A549 (cell line): ENCODE data around the gene PITPNC1.

Source experiments
- EP300 ChIP-seq, 2 experiments: fragments of >200 bp; sonication (Bioruptor Twin); formaldehyde crosslinking; IDR thresholded peaks; 2 replicates in 1 of 2; 3 replicates in 1 of 2; pipeline ENCODE4 v1.6.1; 2016 to 2017
- HOXA7 ChIP-seq: fragments of 250-450 bp; sonication (Bioruptor Pico); IDR thresholded peaks from 2 replicates; pipeline ENCODE4 v1.5.0; 2020; ENCODE audit warnings: mild to moderate bottlenecking, moderate library complexity
- JUNB ChIP-seq: fragments of >200 bp; sonication (Bioruptor Twin); formaldehyde crosslinking; IDR thresholded peaks from 2 replicates; pipeline ENCODE4 v1.6.1; 2016
- KDM1A ChIP-seq: fragments of 200-600 bp; sonication (generic); IDR thresholded peaks from 2 replicates; pipeline ENCODE4 v1.6.1; 2016; ENCODE audit warnings: low read depth, mild to moderate bottlenecking
- KDM5A ChIP-seq: fragments of 200-600 bp; sonication (generic); IDR thresholded peaks from 2 replicates; pipeline ENCODE4 v1.6.1; 2016; ENCODE audit warnings: antibody characterized with exemption, mild to moderate bottlenecking
- MYC ChIP-seq: IDR thresholded peaks from 2 replicates; pipeline ENCODE4 v1.6.1; 2012; ENCODE audit warnings: mild to moderate bottlenecking, inconsistent platforms, low read length, improper control_type of control experiment, borderline replicate concordance
- POLR2A ChIP-seq: IDR thresholded peaks from 2 replicates; pipeline ENCODE4 v1.6.1; 2012; ENCODE audit warnings: mild to moderate bottlenecking, low read length
- RAD21 ChIP-seq, 2 experiments: fragments of >200 bp in 1 of 2; sonication (Bioruptor Twin) in 1 of 2; formaldehyde crosslinking in 1 of 2; IDR thresholded peaks in 1 of 2; conservative IDR thresholded peaks in 1 of 2; 2 replicates in 1 of 2; 3 replicates in 1 of 2; pipeline ENCODE4 v1.6.1; 2012 to 2018; ENCODE audit warnings: inconsistent platforms in 1 of 2
- RCOR1 ChIP-seq: fragments of 150-350 bp; IDR thresholded peaks from 2 replicates; pipeline ENCODE4 v1.6.1; 2014; ENCODE audit warnings: antibody characterized with exemption, low read length, low read depth
- SMC3 ChIP-seq: fragments of >200 bp; sonication (Bioruptor Twin); formaldehyde crosslinking; IDR thresholded peaks from 3 replicates; pipeline ENCODE4 v1.6.1; 2018; ENCODE audit warnings: inconsistent platforms
- SREBF2 ChIP-seq: fragments of 450-650 bp; IDR thresholded peaks from 2 replicates; pipeline ENCODE4 v1.6.1; 2014; ENCODE audit warnings: mild to moderate bottlenecking, moderate library complexity
- ZFP36 ChIP-seq: fragments of 450-650 bp; IDR thresholded peaks from 2 replicates; pipeline ENCODE4 v1.6.1; 2014; ENCODE audit warnings: borderline replicate concordance; ENCODE audit not compliant: partially characterized antibody
- TF ChIP-seq, protein P1 (sequence below): fragments of >200 bp; sonication (Bioruptor Twin); formaldehyde crosslinking; IDR thresholded peaks from 3 replicates; pipeline ENCODE4 v1.5.1; 2016
- TF ChIP-seq, protein P2 (sequence below): fragments of 150-350 bp; IDR thresholded peaks from 2 replicates; pipeline ENCODE4 v1.6.1; 2014; ENCODE audit warnings: low read depth, mild to moderate bottlenecking, low read length

DNA sequence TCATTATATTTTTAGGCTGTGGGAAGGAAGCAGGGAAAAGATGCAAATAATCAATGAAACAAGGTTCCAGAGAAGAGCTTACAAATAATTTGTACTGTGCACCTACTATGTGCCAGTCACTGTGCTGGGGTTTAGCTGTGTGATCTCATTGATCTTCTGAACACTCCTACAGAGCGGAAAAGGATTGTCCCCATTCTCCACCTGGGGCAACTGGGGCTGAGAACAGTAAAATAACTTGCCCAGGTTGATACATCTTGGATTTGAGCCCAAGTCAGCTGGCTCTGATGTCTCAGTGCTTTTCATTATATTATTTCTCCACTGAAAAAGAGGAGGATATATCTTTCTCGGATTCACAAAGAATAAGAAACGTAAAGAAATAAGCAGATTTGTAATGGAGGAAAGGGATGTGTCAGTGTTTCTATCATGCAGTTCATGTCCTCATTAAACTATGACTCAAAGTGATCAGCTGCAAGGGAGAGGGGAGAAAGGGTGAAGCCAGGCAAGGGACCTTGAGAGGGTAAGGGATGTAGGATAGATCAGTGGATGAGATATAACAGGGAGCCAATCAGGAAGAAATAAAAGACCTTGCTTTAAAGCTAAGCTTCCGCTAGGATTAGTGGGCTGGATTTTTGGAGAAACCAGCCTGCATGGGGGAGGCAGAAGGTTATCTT lies 197.0 kb downstream of the PITPNC1 start:
- TF ChIP-seq KDM1A (no peak), MYC (no peak), POLR2A (no peak), KDM5A (no peak), EP300 (IDR thresholded peaks at IDR 0.05) (no peak), JUNB (no peak), SMC3 (no peak), RAD21 (conservative IDR thresholded peaks at IDR 0.05 in 1 of 2, IDR thresholded peaks at IDR 0.05 in 1 of 2) (no peak), RCOR1 (no peak), HOXA7 (CRISPR knock-in tag) (no peak), ZFP36 (no peak), SREBF2 (no peak)
- TF ChIP-seq, protein P1, sequence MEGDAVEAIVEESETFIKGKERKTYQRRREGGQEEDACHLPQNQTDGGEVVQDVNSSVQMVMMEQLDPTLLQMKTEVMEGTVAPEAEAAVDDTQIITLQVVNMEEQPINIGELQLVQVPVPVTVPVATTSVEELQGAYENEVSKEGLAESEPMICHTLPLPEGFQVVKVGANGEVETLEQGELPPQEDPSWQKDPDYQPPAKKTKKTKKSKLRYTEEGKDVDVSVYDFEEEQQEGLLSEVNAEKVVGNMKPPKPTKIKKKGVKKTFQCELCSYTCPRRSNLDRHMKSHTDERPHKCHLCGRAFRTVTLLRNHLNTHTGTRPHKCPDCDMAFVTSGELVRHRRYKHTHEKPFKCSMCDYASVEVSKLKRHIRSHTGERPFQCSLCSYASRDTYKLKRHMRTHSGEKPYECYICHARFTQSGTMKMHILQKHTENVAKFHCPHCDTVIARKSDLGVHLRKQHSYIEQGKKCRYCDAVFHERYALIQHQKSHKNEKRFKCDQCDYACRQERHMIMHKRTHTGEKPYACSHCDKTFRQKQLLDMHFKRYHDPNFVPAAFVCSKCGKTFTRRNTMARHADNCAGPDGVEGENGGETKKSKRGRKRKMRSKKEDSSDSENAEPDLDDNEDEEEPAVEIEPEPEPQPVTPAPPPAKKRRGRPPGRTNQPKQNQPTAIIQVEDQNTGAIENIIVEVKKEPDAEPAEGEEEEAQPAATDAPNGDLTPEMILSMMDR = no peak
- TF ChIP-seq, protein P2, sequence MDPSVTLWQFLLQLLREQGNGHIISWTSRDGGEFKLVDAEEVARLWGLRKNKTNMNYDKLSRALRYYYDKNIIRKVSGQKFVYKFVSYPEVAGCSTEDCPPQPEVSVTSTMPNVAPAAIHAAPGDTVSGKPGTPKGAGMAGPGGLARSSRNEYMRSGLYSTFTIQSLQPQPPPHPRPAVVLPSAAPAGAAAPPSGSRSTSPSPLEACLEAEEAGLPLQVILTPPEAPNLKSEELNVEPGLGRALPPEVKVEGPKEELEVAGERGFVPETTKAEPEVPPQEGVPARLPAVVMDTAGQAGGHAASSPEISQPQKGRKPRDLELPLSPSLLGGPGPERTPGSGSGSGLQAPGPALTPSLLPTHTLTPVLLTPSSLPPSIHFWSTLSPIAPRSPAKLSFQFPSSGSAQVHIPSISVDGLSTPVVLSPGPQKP = no peak
